Gastroesophageal sphincter (tissue), 3 donors: ENCODE measurements around the gene PUSL1.

Source experiments
- EP300 ChIP-seq: sonication (generic); formaldehyde crosslinking; IDR thresholded peaks from one replicate; pipeline ENCODE4 v1.6.1; 2017; ENCODE audit warnings: antibody characterized with exemption, mild to moderate bottlenecking
- POLR2A ChIP-seq, 2 donors: fragments of 450-650 bp; IDR thresholded peaks; one replicate each; pipeline ENCODE4 v1.6.1; 2017; ENCODE audit warnings: antibody characterized with exemption in 2 of 2, mild to moderate bottlenecking in 2 of 2, moderate library complexity in 1 of 2
- POLR2AphosphoS5 ChIP-seq: sonication (generic); formaldehyde crosslinking; IDR thresholded peaks from one replicate; pipeline ENCODE4 v1.6.1; 2017; ENCODE audit warnings: antibody characterized with exemption
- TF ChIP-seq, protein P1 (sequence below), 4 experiments: fragments of 200-600 bp in 2 of 4; fragments of 450-650 bp in 2 of 4; sonication (generic) in 1 of 4; IDR thresholded peaks; one replicate each; pipeline ENCODE4 v1.5.1; 2017 to 2019; ENCODE audit warnings: antibody characterized with exemption in 4 of 4, mild to moderate bottlenecking in 2 of 4, moderate library complexity in 2 of 4

GRCh38 chr1:1259540-1259939 is 48.9 kb upstream of the PUSL1 start:
- TF ChIP-seq POLR2A (IDR thresholded peaks at IDR 0.05): no peak
- TF ChIP-seq, protein P1, sequence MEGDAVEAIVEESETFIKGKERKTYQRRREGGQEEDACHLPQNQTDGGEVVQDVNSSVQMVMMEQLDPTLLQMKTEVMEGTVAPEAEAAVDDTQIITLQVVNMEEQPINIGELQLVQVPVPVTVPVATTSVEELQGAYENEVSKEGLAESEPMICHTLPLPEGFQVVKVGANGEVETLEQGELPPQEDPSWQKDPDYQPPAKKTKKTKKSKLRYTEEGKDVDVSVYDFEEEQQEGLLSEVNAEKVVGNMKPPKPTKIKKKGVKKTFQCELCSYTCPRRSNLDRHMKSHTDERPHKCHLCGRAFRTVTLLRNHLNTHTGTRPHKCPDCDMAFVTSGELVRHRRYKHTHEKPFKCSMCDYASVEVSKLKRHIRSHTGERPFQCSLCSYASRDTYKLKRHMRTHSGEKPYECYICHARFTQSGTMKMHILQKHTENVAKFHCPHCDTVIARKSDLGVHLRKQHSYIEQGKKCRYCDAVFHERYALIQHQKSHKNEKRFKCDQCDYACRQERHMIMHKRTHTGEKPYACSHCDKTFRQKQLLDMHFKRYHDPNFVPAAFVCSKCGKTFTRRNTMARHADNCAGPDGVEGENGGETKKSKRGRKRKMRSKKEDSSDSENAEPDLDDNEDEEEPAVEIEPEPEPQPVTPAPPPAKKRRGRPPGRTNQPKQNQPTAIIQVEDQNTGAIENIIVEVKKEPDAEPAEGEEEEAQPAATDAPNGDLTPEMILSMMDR (IDR thresholded peaks at IDR 0.05): no peak
- TF ChIP-seq POLR2AphosphoS5: no peak
- no peak for TF ChIP-seq EP300
